ENCODE measurements around the gene GPC5. TPM values are rescaled to one million over a fixed set of nuclear protein-coding genes. Genes with fewer than 3 reads are reported as not detected.

The GPC5 gene
- total RNA-seq, 1 experiment from 2014 or later, result 0.15 TPM

GRCh38 chr13:91719033-91719432, 320.6 kb downstream of the GPC5 start:
- Histone ChIP-seq H2AK5ac (ENCODE audit: insufficient read length, low read length) (no peak overlapping the region), H2BK5ac (ENCODE audit: insufficient read length, low read length) (no peak overlapping the region), H3K27ac (ENCODE audit: insufficient read length, low read depth, low read length) (no peak overlapping the region), H3K27me3 (ENCODE audit: insufficient read depth, low read length) (no peaks in the 10 kb centered on the region), H2BK20ac (ENCODE audit: low read depth, low read length, poor library complexity, severe bottlenecking) (peak overlapping the region; percentile 45), H4K91ac (ENCODE audit: insufficient read length, low read depth, low read length) (no peak overlapping the region), H4K8ac (replicated peaks; ENCODE audit: insufficient read length, low read depth, low read length) (no peak overlapping the region), H3K9ac (ENCODE audit: extremely low read depth, insufficient read length, low read length) (no peak overlapping the region), H2BK120ac (ENCODE audit: low read depth, low read length, poor library complexity, severe bottlenecking) (no peak overlapping the region), H3K18ac (ENCODE audit: insufficient read length, low read depth, low read length) (no peak overlapping the region), H3K23ac (ENCODE audit: insufficient read length, low read depth, low read length) (no peak overlapping the region), H3K9me3 (ENCODE audit: control insufficient read depth, low read depth, low read length) (no peaks in the 10 kb centered on the region), H3K4me2 (ENCODE audit: insufficient read depth, insufficient read length, low read length) (no peak overlapping the region), H3K56ac (ENCODE audit: insufficient read length, low read depth, low read length) (no peak overlapping the region), H3K14ac (ENCODE audit: insufficient read depth, low read length) (peak overlapping the region; percentile 79; the same call in 1 of the 2 replicates), H3K4me1 (ENCODE audit: insufficient read depth, low read length) (peaks cover 2% of the 10 kb centered on the region; the same call in 1 of the 2 replicates), H3K23me2 (ENCODE audit: insufficient read length, low read depth, low read length, poor library complexity, severe bottlenecking) (no peaks in the 10 kb centered on the region), H2BK12ac (ENCODE audit: insufficient read length, low read depth, low read length) (no peak overlapping the region), H3K4ac (ENCODE audit: low read depth, low read length) (no peak overlapping the region), H3K79me2 (ENCODE audit: insufficient read depth, low read length) (no peaks in the 10 kb centered on the region), H2AFZ (ENCODE audit: low read length) (no peak overlapping the region), H3K79me1 (ENCODE audit: insufficient read depth, low read depth, low read length, poor library complexity, severe bottlenecking) (no peaks in the 10 kb centered on the region), H4K20me1 (ENCODE audit: control insufficient read depth, insufficient read depth, insufficient read length) (no peaks in the 10 kb centered on the region), H4K5ac (ENCODE audit: insufficient read length, low read depth, low read length) (no peak overlapping the region), H3T11ph (ENCODE audit: low read length) (no peak overlapping the region), H2BK15ac (ENCODE audit: low read depth, low read length) (no peak overlapping the region)
- Mint-ChIP-seq H3K27me3 (ENCODE audit: low read depth) (no peaks in the 10 kb centered on the region), H3K36me3 (ENCODE audit: insufficient read depth in 1 of 3, low read depth in 3 of 3) (no peaks in the 10 kb centered on the region), H3K9me3 (no peaks in the 10 kb centered on the region), H3K4me3 (no peak overlapping the region), H3K4me1 (peaks cover 3 to 13% of the 10 kb centered on the region in 2 experiments; a peak in 3 of 4 replicates), H3K27ac (no peak overlapping the region)
- no peak for DNase-seq
- TF ChIP-seq, protein P1, sequence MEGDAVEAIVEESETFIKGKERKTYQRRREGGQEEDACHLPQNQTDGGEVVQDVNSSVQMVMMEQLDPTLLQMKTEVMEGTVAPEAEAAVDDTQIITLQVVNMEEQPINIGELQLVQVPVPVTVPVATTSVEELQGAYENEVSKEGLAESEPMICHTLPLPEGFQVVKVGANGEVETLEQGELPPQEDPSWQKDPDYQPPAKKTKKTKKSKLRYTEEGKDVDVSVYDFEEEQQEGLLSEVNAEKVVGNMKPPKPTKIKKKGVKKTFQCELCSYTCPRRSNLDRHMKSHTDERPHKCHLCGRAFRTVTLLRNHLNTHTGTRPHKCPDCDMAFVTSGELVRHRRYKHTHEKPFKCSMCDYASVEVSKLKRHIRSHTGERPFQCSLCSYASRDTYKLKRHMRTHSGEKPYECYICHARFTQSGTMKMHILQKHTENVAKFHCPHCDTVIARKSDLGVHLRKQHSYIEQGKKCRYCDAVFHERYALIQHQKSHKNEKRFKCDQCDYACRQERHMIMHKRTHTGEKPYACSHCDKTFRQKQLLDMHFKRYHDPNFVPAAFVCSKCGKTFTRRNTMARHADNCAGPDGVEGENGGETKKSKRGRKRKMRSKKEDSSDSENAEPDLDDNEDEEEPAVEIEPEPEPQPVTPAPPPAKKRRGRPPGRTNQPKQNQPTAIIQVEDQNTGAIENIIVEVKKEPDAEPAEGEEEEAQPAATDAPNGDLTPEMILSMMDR (conservative IDR thresholded peaks at IDR 0.05), result no peak
- WGBS (ENCODE audit: extremely low coverage, insufficient read length, low lambda C conversion rate), result no CpG with 5 or more reads among the region's 3 CpGs

All from H9 (cell line).